GM19238 (cell line): ENCODE measurements around the gene SLC5A10.

ENCODE experiments used
- DNase-seq: peaks from one replicate; pipeline ENCODE4 v3.0.0; 2011; ENCODE audit warnings: low spot score; ENCODE audit not compliant: insufficient read length

SLC5A10 gene

DNA sequence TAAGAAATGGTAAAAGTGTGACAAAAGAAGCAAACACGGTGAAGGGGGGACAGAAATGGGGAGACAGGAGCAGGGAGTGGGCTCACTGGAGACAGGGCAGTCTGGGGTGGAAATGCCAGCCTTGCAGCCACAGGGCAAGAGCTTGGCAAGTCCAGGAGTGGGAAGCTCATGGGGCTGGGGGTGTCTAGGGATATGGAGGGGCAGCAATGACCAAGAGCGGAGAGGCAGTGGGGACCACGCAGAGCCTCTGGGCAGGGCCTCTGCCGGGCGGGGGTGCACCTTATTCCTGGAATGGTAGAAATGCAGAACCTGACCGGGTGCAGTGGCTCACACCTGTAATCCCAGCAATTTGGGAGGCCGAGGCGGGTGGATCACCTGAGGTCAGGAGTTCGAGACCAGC is 12.6 kb downstream of the SLC5A10 start:
- DNase-seq = no peak

DNA sequence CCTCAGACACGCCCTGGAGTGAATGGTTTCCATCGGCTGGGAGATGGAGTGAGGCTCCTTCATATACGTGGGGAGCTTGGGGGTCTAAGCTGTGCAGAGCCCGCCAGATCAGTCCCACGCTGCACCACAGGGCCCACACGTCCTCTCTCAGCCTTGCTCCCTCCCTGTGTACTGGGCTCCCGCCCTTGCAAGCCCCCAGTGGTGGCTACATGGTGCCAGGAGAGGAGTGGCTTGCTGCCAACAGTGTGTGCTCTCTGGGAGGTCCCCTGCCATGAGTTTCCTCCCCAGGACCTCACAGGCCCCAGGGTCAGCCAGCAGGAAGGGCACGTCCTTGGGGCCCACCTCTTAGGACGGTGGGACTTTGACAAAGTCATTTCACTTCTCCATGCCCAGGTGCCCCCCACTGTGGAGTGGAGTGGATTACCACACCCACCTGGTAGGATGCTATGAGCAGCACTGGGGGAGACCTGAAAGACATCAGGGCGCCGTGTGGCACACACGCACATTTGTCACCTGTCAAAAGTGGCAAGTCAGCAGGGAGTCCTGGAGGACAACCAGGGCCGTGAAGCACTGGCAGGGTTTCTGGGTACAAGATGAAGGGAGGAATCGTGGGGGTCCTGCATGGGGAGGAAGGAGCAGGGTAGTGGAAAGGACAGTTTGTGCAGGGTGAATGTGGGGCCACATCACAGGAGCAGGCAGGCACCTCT is 13.7 kb downstream of the SLC5A10 start:
- DNase-seq = no peak

DNA sequence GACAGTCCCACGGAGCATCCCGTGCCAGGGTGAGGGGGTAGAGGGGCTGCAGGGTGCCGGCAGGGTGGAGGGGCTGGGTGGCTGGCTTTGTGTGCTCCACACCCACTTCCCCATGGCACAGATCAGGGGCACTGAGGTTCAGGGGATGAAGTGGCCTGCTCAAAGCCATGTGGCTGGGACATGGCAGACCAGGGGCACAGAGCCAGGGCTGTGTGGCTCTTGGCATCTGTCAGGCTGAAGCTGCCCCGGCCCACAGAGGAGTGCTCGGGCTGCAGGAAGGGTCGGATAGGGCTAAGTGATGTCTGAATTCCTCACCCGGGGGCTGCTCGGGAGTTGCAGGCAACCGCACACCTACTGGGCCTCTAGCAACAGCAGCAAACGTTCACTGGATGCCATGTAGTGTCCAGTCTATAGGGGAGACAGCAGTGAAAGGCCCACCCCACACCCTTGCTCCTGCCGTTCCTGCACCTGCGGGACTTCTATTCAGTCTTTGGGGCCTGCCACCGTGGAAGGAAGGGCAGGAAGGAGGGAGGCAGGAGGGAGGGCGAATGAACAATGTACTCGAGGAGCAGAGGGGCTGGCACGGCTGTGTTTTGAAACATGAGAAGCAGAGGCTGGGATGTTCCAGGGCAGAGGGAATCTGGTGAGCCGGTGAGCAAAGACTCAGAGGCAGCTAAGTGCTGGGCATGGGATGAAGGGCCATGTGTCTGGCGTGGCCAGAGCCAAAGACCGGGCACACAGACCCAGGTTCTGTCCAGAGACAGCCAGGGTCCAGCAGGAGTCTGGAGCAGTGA is 15.1 kb downstream of the SLC5A10 start:
- no peak for DNase-seq

DNA sequence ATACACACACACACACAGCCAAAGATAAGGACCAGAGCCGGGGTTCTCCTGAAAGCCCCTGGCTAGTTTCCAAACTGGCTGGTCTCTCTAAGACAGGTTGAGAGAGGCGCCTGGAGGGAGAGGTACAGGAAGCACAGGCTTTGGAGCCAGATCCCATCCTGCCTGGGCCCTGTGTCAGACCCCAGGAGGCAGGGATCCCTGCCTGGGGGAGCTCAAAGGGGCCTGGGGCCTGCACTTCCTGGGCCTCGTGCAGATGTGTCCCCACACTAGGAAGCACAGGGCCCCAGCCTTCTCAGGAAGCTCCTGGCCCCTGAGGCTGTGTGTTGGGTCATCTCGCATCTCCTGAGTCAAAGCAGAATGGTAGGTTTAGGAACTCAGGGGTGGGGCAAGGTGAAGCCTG is 16.0 kb downstream of the SLC5A10 start:
- no peak for DNase-seq

DNA sequence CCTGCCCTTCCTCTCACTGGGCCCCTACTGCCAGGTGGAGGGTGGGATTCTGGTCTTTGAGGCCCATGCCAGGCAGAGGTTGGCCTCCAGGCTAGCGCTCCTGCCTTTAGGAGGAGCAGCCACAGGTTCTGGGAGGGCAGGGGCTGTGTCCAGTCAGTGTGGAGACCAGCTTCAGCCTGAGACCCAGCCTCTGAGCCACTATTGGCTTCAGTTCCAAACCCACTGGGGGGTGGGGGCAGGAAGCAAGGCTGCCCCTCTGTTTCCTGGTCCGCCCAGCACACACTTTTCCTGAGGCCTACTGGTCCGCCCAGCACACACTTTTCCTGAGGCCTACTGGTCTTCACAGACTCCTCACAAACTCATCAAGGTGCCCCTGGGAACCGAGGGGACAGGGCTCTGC is 16.4 kb downstream of the SLC5A10 start:
- DNase-seq = no peak

DNA sequence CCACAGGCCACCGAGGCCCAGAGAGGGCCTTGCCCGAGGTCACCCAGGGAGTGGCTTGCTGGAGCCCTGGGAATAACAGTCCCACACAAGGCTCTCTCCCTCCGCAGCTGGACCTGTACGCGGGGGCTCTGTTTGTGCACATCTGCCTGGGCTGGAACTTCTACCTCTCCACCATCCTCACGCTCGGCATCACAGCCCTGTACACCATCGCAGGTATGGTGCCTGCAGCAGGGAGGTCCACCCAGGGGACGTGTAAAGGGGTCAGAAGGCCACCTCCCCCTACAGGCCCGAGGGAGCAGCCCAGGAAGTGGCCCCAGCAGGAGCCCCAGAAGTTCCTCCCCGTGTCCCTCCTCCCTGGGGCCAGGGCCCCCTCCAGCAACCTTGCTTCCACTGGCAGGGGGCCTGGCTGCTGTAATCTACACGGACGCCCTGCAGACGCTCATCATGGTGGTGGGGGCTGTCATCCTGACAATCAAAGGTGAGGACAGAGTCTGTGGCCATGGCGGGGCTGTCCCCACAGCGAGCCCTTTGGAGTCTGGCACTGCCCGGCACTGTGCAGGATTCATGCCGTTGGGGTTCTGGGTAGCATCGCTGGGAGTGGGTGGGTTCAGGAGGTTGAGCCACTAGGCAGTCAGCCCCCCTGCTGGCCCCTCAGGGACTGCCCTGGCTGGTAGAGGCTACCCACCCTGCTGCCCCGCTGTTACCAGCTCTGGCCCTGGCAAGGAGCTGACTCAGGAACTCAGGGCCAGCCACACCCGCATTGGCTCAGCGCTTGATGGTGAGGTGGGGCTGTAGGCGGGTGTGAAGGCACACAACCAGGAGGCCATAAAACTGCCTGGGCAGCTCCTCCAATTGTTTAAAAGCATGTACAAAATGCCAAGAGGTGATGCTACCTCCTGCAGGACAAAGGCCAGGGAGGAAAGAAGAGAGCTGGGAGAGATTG is 17.3 kb downstream of the SLC5A10 start:
- no peak for DNase-seq

DNA sequence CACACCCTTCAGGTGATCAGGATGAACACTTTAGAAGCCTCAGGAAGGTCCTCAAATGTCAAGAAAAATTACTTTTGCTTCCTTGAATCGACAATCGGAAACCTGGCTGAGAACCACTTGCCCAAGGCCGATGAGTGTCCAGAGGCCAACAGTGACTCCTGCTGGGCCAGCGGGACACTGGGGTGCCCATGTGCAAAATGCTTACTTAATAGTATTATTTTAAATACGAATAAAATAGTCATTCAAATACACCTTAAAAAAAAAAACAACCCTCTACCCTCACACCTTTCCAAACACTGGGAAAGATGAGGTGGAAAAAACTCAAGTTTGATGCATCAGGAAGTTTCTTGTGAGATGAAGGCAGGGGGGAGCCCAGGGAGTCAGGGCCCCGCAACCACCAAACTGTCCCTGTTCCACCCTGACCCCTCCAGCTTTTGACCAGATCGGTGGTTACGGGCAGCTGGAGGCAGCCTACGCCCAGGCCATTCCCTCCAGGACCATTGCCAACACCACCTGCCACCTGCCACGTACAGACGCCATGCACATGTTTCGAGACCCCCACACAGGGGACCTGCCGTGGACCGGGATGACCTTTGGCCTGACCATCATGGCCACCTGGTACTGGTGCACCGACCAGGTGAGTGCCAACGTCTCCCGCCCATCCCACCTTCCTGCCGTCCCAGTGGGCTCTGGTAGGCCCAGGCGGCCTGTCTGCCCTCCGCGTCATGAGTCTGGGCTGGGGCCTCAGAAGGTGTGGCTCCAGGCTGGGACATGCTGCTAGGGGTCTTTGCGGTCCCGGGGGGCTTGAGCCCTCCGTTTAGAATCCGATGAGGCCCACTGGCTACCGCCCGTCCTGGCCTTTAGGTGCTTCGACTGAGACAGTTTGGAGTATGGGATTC is 18.9 kb downstream of the SLC5A10 start:
- DNase-seq = no peak

DNA sequence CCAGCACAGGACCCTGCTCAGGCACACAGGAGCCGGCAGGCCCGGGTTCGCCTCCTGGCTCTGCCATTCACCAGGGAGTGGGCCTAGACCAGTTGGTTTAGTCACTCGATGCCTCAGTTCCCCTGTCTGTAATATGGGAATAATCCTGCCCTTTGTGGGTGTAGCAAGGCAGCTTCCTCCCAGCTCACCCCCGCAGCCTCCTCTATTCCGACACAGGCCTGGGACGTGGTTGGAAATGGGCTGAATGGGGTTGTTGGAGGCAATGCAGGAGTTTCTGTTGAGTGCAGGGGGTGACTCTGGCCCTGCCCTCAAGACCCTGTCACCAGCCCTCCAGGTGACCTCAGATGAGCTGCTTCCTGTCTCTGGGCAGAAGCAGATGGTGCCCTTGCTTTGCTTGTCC is 19.8 kb downstream of the SLC5A10 start:
- no peak for DNase-seq

DNA sequence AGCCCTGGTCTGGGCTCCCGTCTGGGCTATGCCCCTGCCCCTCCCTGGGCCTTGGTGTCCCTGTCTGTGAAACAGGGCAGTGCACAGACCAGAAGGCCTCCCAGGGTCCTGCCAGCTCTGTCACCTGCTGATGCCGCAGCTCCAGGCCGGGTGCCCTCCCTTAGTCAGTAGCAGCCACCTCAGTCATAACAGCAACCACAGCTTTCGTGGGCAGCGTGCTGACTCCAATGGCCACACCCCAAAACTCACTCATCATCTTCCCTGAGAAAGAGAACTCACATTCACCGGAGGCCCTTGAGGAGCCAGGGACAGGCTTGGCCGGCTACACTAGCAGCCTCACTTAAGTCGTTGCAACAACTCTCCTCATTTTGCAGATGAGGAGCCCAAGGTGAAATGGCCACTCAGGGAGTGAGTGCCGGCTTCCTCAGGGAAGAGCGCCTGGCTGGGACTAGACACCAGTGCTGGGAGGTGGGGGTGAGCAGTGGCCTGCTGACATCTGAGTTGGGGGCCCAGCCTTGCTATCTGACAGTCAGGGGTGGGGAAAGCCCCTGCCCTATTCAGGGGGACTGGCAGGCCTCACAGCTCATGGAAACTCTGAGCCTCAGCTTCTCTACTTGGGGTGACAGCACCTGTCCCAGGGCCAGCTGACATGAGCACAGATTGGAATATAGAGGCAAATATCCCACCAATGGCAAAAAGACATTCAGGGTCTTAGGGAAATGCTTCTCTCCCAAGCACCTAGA is 22.6 kb downstream of the SLC5A10 start:
- DNase-seq = no peak

DNA sequence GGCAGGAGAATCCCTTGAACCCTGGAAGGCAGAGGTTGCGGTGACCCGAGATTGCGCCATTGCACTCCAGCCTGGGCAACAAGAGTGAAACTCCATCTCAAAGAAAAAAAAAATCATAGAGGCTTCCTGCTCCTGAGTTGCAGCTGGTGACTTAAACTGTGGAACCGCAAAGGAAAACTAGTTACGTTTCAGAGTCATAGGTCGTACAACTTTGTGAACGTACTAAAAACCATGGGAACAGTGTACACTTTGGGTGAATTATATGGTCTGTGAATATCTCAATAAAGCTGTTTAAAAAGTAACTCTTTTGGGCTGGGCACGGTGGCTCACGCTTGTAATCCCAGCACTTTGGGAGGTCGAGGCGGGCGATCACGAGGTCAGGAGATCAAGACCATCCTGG is 23.6 kb downstream of the SLC5A10 start:
- no peak for DNase-seq

DNA sequence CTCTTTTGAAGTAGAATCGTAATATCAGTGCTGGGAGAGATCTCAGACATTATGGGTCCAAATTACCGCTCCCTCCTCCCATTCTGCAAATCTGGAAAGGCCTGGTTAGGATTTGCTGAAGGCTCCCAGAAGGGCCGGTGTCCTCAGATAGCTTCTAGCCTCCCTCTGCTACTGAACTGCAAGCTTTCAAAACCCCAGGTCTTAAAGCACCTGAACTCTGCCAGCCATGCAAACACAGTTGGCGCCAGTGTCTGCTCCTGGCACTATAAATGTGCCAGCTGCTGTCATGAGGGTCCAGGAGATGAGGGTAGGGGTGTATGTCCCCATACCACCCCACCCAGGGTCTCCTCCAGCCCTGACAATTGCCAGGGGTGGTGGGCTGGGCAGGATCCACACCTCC is 24.2 kb downstream of the SLC5A10 start:
- DNase-seq = no peak

DNA sequence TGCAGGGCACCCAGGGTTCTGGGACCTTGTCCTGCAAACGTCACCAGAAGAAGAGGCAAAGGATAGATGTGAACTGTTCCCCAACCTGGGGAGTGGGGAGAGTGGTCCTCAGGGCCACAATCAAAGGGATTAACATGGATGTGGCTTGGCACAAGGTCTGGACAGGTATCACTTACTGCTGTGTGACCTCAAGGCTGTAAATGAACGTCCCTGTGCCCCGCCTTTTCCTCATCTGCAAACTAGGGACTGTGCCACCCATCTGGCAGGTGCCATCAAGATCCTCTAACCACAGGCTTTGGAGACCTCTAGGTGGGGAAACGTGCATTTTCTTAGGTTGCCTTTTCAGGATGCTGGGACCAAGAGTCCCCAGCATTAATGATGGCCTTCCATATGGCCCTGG is 25.1 kb downstream of the SLC5A10 start:
- DNase-seq = no peak

DNA sequence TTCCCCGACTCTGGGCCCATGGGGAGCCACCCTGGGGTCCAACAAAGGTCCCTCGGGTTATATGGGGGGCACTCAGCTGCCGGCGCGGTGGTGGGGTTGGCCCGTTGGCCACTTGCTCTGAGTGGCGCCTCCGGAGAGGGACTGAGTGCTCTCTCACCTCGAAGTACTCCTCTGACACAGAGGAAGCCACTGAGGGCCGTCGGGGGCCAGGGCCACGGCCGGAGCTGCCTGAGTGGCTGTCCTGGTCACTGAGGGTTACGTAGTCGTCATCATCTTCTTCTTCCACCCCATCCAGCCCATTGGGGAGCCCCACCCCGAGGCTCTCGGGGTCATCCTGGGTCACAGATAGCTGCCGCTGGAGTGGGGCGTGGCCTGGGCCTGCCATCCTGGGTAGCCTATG is 25.7 kb downstream of the SLC5A10 start:
- no peak for DNase-seq

DNA sequence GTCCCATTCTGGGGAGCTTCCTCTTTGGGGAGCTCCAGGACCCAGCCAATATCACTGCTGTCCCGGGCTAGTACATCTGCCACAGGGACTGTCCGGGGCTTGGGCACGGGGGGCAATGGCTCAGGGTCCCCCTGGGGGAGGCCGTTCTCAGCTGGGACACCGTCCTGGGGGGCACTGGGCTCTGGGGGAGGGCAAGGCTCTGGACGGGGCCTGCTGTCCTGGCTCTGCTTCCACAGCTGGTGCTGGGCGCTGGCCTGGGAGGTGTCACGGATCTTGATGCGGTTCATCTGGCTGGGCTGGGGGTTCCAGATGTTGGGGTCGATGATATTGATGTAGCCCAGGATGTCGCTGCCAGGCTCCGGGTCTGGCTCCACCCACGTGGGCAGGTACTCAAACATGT is 26.1 kb downstream of the SLC5A10 start:
- DNase-seq = no peak

DNA sequence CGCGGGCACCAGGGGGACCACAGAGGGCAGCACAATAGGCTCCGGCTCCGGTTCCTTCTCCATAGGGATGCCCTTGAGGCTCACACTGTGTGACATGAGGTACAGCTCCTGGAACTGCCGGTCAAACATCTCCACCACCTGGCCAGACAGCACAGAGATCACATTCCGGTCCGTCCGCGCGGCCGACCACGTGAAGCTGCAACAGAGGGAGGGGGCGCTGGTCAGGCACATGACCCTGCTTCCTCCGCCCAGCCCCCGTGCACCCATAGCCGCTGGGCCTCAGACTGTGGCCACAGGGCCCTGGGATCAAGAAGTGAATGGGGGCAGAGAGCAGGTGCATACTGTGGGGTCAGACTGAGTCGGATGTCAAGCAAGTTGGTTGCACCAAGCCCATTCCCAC is 26.7 kb downstream of the SLC5A10 start:
- no peak for DNase-seq

DNA sequence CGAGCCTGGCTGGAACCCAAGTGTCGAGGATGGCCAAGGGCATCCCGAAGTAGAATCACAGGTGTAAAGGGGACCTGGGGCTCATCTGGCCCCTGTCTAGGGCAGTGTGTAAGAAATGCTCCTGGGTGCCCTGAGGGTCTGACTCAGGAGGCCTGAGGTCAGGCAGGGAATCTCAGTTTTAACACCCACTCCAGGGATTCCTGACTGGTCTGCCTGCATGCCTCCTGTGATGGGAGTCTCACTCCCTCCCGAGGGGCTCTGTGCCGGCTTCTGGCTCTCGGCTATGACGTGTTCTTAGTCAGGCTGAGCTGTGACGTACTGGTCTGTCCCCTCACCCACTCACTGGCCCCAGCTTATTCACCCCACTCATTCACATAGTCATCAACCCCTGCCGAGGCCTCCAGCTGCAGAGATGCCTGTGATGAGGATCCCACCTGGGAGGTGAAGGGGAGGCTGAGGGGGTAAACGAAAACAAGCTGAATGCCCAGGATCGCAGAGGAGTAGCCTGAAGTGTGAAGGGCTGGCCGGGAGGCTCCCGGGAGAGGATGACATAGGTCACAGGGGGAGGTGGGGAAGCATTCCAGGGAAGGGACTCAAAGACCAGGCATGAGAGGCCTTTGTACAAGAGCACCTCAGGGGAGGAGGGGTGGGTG is 28.8 kb downstream of the SLC5A10 start:
- no peak for DNase-seq

DNA sequence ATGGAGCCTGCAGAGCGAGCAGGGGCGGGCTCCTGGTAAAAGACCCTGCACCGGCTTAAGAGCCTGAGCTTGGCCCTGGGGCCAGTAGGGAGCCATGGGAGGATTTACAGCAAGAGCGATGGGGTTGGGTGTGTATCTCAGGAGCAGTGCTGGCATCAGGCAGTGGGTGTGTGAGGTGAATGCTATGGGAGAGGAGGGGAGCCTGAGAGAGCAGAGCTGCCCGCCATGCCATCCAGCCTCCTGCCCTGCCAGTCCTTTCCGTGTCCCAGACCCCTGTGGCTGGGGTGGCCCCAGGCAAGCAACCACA is 29.3 kb downstream of the SLC5A10 start:
- no peak for DNase-seq

DNA sequence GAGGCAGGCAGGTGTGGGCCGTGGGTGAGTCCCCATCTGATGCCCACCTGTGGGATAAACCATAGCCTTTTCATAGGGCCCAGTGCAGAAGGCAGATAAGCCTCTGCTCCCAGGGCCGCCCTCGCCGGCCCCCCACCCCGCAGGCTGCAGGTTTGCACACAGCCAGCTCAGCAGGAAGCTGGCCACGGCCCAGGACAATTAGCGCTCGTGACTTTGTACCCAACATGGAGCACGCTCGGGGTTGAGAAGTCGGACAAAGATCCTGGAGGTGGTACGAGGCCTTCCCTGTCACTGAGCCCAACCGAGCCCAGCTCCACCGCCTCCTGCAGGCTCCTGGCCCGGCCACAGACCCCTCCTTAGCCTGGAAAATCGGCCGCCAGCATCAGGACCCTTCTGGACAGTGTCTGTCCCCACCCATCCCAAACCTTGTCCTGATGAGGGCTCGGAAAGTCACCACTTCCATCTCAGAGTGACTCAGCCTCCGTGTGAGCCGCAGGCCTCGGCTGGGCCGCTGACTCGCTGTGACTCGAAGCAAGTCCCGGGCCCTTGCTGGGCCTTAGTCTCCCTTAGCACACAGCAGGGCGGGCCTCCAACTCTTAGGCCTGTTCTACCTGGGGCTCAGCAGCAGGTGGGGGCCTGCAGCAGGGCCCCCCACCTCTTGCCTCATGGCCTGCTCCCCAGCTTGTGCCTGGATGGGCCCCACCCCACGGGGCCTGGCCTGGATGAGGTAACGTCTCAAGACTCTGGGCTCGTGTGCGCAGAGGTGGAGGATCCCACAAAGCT is 29.9 kb downstream of the SLC5A10 start:
- DNase-seq = no peak
